Dermis microvascular lymphatic vessel endothelial cell (primary cell): ENCODE data around the gene APOL2. TPM values are rescaled to one million over a fixed set of nuclear protein-coding genes. Genes with fewer than 3 reads are reported as not detected.
"Not testable (repeated sequence)": the region's sequence is repeated elsewhere in the genome, so short reads cannot be mapped to it uniquely, and the experiment has no call there.

Experiments used
- DNase-seq, 2 donors: peaks; one replicate each; pipeline versions ENCODE4 v3.0.0 to v3.0.0-alpha.2; 2010; ENCODE audit warnings: low read depth in 2 of 2
- total RNA-seq: library from RNA; depleted of rRNA; stranded (reverse); fragments of >200 nt; gene quantifications from 2 replicates; pipeline ENCODE4 v1.2.1, GENCODE V29; 2014

Gene APOL2
- total RNA-seq, 1 donor from 2014 or later = 37.9 TPM

DNA sequence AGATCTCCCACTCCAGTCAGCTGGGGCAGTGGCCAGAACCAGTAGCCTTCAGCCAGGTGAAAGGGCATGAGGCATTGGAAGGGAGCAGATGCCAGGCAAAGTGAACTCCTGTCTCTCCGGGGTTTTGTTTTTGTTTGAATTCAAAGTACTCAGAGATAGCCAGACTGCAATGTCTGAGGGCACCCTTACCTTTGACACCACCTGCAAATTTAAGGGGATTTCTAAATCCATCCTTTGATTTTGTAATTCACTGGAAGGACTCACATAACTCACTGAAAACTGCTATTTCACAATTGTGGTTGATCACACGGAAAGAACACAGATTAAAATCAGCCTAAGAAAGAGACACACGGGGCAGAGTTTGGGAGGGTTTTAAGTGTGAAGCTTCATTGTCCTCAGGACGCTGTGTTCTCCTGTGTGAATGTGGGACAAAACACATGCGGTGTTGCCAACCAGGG lies 23.9 kb upstream of the APOL2 start:
- DNase-seq = not testable (repeated sequence)

DNA sequence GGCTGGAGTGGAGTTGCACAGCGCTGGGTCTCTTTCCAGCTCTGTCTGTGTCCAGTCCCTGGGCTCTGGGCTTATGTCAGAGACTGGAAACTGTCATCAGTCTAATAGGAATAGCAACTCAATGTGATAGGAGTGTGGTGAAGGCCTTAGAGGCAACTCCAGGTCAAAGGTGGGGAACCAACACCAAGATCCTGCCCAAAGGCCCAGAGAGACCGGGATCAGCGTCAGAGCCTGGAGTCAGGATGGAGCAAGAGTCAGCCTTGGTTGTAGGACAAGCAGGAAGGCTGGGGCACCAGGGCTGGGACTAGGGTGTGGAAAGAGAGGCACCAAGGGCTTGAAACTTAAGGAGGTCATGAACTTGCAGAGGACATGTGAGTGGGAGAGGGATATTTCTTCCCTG lies 23.0 kb upstream of the APOL2 start:
- not testable (repeated sequence) for DNase-seq

DNA sequence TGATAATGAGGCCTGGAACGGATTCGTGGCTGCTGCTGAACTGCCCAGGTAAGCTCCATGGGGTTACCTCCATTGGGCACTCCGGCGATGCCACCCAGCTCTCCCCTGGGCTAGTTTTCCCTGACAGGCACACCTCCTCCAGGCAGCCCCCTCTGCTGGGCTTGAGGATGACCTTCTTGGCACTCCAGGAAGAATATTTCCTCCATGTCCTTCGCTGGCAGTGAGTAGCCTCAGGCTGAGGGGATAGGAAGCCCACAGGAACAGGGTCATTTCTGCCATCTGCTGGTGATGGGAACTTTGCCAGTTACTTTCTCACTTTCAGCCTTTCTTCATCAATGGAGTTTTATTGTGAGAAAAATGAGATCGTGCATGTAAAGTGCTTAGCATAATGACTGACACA lies 22.3 kb upstream of the APOL2 start:
- not testable (repeated sequence) for DNase-seq

DNA sequence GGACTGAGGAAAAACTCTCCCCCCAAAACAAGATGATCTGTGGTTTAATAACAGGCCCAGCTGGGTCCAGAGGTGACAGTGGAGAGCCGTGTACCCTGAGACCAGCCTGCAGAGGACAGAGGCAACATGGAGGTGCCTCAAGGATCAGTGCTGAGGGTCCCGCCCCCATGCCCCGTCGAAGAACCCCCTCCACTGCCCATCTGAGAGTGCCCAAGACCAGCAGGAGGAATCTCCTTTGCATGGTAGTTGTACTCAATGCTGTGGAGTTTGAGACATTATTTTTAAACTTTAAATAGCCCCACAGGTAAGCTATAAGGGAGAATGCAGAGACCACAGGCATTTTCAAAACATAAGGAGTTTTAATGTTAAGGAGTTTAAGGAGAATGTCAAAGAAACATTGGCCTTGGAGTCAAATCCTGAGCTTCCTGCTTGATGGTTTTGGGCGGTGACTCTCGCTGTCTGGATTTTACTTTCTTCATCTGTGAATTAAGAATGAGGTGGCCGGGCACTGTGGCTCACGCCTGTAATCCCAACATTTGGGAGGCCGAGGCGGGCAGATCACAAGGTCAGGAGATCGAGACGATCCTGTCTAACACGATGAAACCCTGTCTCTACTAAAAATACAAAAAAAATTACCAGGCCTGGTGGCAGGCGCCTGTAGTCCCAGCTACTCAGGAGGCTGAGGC lies 20.4 kb upstream of the APOL2 start:
- DNase-seq = no peak

DNA sequence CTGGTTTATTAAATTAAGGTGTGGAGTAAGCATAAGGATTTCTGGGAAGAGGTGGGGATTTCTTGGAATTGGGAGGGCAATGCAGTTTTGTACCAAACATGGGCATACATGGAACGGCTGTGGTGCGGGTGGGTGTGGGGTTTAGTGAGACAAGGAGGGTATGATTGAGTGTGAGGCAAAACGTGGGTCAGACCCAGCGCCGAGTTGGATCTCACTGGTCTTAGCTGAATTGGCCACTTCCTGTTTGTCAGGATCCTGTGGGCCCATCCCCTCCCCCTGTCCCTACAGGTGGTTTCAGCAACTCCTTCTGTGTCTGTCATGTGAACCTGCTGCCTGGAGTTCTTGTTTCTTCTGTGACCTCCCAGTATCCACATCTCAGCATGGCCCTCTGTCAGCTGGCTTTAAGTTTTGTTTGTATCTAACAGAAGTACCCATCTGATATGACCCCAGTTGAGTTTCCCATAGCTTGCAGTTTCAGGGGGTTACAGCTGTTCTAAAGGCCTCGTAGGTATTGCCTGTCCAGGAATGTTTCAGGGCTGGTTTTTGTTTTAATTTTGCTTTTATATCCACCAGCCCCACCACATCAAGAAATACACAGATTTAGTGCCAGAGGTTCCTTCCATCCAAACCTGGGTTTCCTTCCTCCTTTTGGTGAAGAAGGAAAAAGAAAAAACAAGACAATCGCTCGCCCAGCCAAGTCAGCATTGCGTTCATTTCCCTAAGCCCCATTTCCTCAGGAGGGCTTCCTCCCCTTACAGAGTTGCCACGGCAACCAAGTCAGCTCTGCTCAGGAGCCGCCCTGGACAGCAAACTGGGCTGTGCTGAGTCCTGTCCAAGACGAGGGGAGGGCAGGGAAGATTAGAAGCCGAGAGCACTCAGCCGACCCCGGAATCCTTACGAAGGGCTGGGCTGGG lies 19.6 kb upstream of the APOL2 start:
- peak in 1 of 2 donors; percentile 62 for DNase-seq

DNA sequence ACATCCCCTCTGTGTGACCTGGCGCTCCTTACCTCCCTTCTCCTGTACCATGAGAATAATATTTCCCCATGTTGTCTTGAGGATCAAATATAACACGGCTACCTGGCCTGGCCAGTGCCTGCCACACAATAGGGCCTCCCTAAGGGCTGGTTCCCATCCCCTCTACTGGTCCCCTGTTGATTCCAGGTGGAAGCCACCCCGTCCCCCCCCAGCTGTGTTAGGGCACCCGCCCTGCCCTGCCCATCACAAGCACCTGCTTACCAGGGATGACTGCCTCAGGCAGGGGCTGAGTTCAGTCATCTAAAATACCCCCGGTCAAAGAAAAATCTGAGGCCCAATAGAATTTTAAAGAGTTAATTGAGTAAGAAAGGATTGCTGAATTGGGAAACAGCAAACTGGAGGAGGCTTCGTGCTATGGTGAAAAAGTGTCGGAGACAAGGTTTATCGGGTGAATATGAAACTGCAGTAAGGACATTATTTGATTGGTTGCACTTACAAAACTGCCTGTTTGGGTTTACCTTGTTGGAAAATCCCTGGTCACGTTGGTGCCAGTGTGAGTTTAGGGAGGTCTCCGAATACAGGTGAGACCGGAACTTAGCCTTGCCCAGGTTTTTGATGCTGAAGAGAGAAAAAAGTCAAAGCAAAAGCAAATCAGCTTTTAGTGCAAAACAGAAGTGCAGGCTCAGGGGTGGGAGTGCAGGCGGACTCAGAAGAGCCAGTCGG lies 18.8 kb upstream of the APOL2 start:
- DNase-seq = no peak

DNA sequence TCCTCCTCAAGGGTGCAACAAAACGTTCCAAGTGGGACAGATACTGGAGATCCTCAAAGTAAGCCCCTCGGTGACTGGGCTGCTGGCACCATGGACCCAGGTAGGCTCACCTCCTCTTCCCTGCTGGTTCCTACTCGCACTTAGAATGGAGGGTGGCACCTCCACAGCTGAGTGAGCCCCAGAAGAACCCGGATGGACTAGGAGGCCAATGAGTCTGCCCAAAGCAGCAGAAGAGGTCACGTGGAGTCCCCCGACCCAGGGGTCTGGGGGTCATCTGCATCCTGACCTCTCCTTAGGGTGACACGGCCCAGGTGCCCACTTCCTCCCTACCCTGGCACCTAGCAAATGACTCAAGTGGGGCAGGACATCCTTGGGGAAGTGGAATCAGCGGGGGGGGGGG lies 18.0 kb upstream of the APOL2 start:
- no peak for DNase-seq

DNA sequence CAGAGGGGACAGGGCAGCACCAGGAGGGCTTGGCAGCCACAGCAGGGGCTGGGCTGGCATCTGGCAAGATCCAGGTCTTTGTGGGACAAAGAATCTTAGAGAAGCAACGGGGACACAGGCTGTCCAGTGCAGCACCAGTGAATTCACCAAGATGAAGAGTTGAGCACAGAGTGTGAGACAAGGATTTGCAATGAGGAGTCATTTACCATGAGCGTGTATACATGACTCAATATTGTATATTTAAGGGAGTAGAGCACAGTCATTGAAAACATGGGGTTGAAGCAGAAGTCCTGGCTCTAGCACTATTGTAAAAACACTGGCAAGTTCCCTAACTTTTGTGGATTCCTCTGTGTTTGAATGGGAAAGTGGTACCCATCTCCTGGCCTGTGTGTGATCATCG lies 17.2 kb upstream of the APOL2 start:
- no peak for DNase-seq

DNA sequence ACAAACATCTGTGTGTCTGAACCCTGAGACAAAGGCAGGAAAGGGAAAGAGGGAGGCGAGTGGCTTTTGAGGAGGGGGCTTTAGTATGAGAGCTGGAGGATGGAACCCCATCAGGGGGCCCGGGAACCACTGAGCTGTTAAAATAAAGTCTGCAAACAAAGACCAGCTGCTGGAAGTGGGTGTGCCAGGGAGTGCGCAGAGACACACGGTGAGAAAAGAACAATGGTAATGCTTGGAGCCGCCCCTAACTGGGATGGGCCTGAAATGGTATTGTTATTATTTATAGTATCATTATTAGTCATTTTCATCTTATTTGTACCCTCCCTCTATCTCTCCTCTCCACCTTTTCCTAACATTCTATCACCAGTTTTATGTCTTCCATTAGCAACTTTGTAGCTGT lies 16.2 kb upstream of the APOL2 start:
- not testable (repeated sequence) for DNase-seq

DNA sequence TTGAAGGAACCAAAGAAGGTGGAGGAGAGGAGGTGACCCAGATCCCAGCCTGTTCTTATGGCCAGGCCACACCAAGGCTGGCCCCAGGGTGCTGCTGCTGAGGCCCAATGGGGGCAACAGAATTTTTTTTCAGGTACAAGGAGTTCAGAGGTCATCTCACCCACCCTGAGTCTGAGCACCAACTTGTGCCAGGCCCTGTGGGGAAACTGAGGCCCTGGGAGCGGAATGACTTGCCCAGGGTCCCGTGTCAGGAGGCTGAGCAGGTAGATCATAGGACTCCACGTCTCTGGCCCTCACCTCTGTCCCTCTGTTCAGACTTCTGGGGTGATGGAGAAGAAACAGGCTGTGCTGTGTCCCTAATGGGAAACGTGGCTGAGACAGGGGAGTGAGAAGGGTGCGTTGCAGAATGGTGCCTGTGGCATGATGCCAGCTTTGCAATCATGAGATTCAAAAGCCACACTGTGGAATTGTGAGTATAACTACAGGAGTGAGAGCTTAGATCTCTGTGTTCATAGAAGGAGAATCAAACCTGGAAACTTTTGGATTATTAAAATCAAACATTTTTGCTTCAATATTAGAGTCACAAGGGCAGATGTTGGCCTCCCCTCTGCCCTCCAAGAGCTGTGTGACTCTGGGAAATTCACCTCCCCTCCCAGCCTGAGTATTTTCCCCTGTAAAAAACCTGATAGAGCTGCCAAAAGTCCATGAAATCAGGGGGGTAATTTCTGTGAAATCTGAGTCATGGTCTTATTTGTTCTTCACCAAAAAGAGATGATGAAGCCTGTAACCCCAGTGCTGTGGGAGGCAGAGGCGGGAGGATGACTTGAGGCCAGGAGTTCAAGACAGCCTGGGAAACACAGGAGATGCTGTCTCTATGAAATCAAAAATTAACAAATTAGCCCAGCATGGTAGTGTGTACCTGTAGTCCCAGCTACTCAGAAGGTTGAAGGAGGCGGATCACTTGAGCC lies 14.5 kb upstream of the APOL2 start:
- no peak for DNase-seq

DNA sequence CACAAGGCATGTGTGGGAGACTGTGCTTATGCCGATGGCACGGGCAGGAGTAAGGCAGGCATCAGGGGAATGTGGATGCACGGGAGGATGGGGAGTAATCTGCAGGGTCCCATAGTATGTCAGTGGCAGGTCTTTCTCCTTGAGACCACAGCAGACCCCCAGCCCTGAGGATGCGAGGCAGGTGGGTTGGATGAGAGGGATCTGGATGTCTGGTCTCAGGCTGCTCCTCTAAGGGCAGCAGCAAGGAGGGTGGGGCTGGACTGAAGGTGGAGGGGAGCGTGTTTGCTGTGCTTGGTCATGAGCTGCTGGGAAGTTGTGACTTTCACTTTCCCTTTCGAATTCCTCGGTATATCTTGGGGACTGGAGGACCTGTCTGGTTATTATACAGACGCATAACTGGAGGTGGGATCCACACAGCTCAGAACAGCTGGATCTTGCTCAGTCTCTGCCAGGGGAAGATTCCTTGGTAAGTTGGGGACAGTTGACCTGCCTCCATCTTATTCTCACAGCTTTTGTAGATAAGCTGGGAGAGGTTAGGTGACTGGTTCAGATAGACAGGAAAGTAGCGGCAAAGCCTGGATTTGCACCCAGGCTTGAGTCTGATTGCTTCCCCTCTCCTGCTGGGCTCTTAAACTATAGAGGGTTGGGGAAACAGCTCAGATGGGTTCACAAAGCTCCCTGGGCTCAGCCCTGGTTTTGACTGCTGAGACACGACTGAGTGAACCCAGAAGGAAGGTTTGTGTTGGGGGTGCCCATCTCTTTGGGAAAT lies 13.6 kb upstream of the APOL2 start, which contains the start of gene APOL1:
APOL1 (plus strand) TSS at position 380 of the 769 bp plus-strand sequence. CDS start 1,823 bp downstream, outside the sequence.
- DNase-seq = peak in 1 of 2 donors; percentile 25

DNA sequence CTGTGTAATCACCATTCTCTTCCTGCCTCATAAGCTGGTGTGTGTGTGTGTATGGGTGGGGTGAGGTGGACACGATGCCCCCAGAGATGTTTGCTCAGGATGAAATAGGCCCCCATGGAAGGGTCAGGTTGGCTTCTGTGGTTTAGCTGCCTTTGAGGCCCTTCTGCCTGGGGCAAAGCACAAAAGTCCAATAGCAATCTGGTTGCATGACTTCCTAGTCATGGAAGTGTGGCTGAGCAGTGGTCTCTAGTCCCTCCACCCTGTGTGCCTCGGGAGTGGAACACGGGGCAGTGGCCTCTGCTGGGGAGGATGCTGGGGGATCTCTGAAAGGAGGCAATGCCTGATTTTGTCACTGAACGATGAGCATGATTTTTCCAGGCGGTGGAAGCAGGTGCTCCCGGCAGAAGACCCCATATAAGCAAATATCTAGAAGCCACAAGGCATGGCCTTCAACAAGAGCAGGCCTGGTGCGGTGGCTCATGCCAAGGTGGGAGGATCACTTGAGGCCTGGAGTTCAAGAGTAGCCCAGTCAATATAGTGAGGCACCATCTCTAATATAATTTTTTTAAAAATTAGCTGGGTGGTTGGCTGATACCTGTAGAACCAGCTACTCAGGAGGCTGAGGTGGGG lies 12.8 kb upstream of the APOL2 start:
- not testable (repeated sequence) for DNase-seq

DNA sequence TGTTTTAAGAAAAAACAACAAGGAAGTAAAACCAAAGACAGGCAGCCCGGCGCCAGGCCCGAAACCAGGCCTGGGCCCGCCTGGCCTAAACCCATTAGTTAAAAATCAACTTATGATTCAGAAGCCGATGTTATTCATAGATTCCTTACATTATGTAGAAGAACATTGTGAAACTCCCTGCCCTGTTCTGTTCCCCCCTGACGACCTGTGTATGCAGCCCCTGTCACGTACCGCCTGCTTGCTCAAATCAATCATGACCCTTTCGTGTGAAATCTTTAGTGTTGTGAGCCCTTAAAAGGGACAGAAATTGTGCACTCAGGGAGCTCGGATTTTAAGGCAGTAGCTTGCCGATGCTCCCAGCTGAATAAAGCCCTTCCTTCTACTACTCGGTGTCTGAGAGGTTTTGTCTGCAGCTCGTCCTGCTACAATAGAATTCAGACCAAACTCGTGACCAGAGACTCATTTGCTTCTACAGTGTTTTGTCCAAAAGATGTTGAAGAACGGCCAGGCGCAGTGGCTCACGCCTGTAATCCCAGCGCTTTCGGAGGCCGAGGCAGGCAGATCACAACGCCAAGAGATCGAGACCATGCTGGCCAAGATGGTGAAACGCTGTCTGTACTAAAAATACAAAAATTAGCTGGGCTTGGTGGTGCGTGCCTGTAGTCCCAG lies 11.1 kb upstream of the APOL2 start:
- DNase-seq = not testable (repeated sequence)

DNA sequence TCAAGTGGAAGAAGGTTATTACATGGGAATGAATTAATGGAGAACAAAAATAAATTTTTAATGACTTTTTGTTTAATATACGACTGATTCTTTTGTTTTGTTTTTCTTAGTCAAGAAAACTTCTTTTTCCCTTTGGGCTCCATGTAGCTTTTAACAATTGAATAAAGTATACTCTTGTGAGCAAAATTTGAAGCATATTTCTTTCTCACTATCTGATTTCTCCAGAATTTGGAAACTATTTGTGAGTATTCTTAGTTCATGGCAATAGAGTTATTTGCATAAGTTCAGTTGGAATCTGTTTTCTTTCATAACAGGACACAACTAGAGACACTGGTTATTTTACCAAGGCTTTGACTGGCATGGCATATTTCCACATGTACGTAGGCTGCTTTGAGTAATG lies 9.8 kb upstream of the APOL2 start:
- no peak for DNase-seq

DNA sequence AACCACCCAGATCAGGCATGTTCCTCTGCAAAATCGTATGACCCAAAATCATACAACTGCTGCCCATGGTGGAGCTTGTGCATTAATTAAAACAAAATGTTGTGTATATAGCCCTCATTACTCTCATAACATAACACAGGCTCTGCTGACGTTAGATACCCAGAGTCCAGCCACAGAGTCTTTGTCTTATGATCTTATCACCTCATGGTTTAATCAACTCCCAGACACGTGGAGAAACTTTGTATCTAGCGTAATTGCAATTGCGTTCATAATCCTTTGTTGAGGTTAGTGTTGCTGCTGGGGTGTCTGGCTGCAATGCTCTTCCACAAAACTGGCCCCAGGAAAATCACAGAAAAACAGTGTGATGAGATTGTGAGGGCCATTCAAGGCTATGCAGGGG lies 8.6 kb upstream of the APOL2 start:
- no peak for DNase-seq

DNA sequence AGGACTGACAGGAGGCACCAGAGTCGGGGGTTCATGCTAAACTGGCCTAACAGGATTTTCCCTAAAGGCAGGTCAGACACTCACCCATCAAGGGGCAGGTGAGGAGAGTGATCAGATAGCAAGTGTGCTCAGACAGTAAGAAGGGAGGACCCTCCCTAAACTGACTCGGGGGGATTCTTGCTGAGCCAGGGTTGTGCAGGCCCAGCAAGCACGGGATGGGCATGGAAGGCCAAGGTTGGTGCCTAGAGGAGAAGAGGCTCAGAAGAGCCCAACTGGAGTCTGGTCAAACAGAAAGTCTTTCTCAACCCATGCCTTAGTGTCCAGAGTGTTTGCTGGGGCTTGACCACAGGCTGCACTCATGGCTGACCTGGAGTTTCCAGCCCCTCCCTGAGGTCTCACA lies 7.4 kb upstream of the APOL2 start:
- DNase-seq = no peak

DNA sequence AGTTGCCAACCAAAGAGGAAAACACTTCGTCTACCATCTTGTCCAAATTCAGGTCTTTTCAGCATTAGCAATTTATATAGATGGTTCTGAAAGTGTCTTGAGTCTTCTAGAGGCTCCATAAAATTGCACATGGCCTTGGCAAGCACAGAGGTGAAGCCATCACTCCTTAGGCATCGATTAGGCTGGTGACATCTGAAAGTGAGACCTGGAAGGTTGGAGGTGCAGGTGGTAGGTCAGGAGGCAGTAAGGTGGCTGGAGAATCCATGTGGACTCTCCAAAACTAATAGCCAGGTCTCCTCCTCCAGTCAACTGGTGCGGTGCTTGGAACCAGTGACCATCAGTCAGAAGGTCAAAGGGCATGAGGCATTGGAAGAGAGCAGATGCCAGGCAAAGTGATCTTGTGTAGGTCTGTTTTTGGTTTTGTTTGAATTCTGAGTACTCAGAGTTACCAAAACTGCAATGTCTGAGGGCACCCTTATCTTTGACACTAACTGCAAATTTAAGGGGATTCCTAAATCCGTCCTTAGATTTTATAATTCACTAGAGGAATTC lies 6.6 kb upstream of the APOL2 start:
- no peak for DNase-seq

DNA sequence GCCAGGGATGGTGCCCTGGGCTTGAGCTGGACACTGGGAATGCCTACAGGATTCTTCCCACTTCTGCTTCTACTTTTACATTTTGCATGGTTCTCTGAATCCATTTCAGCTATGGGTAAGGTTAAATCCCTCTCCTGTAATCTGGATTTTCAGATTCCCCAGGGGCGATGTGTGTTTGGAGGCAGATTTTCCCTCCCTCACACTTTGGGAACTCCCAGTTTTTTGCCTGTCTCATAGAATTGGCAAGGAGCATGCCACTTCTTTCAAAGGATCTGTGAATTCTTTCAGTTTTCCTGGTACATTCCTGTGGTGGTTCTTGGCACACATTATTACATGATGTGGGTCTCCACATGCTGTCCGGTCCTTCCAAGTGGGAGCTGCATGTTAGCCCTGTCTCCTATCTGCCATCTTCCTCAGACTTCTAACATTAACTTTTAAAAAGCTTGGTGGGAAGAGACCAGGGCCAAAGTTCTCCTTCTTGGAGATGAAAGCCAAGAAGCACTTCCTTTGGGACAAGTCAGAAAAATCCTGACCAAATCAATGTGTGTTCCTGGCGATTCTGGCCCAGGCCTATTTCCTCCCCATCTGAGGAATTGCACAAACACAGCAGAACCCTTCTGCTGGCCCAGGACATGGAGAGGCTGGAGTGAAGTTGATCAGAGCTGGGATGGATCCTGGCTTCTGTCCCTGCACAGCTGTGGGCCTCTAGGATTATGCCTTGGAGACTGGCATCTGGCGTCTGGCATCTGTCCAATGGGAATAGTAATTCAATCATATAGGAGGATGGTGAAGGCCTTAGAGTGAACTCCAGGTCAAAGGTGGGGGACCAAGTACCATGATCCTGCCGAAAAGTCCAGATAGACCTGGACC lies 5.4 kb upstream of the APOL2 start:
- DNase-seq = no peak
